Liver (tissue), 3 donors: Measurements from ENCODE around the gene CHP2.

ENCODE experiments used
- EGR1 ChIP-seq, 2 donors: IDR thresholded peaks; 2 replicates each; pipeline ENCODE4 v1.6.1; 2016 to 2018; ENCODE audit warnings: antibody characterized with exemption in 2 of 2, low read depth in 2 of 2
- RAD21 ChIP-seq, 2 donors: IDR thresholded peaks; 2 replicates each; pipeline ENCODE4 v1.6.1; 2016; ENCODE audit warnings: antibody characterized with exemption in 2 of 2, mild to moderate bottlenecking in 2 of 2
- TF ChIP-seq, protein P1 (sequence below): fragments of 150-350 bp; IDR thresholded peaks from 2 replicates; pipeline ENCODE4 v1.5.1; 2017; ENCODE audit warnings: improper control_type of control experiment, low read depth, low read length; ENCODE audit not compliant: missing input control
- TF ChIP-seq, protein P2 (sequence below): IDR thresholded peaks from 2 replicates; pipeline ENCODE4 v1.6.1; 2016; ENCODE audit warnings: antibody characterized with exemption, mild to moderate bottlenecking
- TF ChIP-seq, protein P3 (sequence below): IDR thresholded peaks from 2 replicates; pipeline ENCODE4 v1.6.1; 2016; ENCODE audit warnings: antibody characterized with exemption
- donor health status: healthy.
- donor health status: healthy.

DNA sequence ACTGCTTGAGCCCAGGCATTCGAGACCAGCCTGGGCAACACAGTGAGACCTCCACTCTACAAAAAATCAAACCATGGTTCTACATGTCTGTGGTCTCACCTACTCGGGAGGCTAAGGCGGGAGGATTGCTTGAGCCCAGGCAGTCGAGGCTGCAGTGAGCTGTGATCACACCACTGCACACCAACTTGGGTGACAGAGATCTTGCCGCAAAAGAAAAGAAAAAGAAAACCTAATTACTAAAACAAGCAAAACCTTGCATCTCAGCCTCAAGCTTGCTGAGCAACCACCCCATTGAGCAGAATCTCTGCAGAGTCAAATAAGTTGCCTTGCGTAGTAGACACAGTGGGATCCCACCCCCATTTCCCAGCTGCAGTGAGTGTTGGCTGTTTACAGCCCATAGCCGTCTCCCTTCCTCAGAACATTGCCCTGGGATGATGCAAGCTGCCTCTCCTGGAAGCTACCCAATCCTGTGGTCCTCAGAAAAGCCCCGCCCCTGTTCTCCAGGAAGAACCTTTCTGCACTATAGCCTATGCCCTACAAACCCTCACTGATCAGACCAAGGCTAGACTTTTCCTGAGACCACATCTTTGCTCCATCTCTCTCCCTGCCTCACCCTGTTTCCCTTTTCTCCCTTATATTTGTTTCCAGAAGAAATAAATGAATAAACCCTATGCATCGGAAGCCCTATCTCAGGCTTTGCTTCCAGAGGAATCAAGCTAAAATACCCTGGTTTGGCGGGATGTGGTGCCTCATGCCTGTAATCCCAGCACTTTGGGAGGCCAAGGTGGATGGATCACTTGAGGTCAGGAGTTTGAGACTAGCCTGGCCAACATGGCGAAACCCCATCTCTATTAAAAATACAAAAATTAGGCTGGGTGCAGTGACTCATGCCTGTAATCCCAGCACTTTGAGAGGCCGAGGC is 25.1 kb upstream of the CHP2 start:
- TF ChIP-seq, protein P1, sequence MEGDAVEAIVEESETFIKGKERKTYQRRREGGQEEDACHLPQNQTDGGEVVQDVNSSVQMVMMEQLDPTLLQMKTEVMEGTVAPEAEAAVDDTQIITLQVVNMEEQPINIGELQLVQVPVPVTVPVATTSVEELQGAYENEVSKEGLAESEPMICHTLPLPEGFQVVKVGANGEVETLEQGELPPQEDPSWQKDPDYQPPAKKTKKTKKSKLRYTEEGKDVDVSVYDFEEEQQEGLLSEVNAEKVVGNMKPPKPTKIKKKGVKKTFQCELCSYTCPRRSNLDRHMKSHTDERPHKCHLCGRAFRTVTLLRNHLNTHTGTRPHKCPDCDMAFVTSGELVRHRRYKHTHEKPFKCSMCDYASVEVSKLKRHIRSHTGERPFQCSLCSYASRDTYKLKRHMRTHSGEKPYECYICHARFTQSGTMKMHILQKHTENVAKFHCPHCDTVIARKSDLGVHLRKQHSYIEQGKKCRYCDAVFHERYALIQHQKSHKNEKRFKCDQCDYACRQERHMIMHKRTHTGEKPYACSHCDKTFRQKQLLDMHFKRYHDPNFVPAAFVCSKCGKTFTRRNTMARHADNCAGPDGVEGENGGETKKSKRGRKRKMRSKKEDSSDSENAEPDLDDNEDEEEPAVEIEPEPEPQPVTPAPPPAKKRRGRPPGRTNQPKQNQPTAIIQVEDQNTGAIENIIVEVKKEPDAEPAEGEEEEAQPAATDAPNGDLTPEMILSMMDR, result no peak
- TF ChIP-seq EGR1 (IDR thresholded peaks at IDR 0.05; ENCODE audit: low read depth in 2 of 2), result no peak
- TF ChIP-seq, protein P2, sequence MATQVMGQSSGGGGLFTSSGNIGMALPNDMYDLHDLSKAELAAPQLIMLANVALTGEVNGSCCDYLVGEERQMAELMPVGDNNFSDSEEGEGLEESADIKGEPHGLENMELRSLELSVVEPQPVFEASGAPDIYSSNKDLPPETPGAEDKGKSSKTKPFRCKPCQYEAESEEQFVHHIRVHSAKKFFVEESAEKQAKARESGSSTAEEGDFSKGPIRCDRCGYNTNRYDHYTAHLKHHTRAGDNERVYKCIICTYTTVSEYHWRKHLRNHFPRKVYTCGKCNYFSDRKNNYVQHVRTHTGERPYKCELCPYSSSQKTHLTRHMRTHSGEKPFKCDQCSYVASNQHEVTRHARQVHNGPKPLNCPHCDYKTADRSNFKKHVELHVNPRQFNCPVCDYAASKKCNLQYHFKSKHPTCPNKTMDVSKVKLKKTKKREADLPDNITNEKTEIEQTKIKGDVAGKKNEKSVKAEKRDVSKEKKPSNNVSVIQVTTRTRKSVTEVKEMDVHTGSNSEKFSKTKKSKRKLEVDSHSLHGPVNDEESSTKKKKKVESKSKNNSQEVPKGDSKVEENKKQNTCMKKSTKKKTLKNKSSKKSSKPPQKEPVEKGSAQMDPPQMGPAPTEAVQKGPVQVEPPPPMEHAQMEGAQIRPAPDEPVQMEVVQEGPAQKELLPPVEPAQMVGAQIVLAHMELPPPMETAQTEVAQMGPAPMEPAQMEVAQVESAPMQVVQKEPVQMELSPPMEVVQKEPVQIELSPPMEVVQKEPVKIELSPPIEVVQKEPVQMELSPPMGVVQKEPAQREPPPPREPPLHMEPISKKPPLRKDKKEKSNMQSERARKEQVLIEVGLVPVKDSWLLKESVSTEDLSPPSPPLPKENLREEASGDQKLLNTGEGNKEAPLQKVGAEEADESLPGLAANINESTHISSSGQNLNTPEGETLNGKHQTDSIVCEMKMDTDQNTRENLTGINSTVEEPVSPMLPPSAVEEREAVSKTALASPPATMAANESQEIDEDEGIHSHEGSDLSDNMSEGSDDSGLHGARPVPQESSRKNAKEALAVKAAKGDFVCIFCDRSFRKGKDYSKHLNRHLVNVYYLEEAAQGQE, result no peak
- no peak for TF ChIP-seq RAD21 (IDR thresholded peaks at IDR 0.05)
- TF ChIP-seq, protein P3, sequence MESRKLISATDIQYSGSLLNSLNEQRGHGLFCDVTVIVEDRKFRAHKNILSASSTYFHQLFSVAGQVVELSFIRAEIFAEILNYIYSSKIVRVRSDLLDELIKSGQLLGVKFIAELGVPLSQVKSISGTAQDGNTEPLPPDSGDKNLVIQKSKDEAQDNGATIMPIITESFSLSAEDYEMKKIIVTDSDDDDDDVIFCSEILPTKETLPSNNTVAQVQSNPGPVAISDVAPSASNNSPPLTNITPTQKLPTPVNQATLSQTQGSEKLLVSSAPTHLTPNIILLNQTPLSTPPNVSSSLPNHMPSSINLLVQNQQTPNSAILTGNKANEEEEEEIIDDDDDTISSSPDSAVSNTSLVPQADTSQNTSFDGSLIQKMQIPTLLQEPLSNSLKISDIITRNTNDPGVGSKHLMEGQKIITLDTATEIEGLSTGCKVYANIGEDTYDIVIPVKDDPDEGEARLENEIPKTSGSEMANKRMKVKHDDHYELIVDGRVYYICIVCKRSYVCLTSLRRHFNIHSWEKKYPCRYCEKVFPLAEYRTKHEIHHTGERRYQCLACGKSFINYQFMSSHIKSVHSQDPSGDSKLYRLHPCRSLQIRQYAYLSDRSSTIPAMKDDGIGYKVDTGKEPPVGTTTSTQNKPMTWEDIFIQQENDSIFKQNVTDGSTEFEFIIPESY, result no peak
